ENCODE measurements around the gene NOS1AP.
"Not testable (repeated sequence)": the region's sequence is repeated elsewhere in the genome, so short reads cannot be mapped to it uniquely, and the experiment has no call there.

Gene NOS1AP

DNA sequence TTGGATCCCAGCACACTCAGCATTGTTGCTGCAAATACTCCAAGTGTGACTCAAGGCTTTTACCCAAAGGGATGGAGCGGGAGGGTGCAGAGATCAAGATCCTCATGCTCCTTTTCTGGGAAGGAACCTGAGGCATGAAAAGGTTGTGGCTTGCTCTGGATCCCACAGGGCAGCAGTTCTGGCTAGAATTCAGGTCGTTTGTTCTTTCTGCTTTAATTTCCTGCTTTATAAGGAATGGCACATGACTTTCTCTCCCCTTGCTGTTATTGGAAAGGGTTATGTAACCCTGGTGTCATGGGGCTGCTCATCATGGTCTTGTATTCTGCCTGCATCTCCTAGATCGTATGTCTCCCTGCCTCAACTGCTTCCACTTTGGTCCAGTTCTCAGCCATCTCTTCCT, 101.6 kb downstream of the NOS1AP start:
- Mint-ChIP-seq H3K4me3 (no peak overlapping the region), H3K4me1 (ENCODE audit: low read depth) (no peaks in the 10 kb centered on the region), H3K27ac (no peak overlapping the region), H3K9me3 (ENCODE audit: low read depth) (no peaks in the 10 kb centered on the region), H3K36me3 (no peaks in the 10 kb centered on the region), H3K27me3 (peaks cover 13% of the 10 kb centered on the region)

DNA sequence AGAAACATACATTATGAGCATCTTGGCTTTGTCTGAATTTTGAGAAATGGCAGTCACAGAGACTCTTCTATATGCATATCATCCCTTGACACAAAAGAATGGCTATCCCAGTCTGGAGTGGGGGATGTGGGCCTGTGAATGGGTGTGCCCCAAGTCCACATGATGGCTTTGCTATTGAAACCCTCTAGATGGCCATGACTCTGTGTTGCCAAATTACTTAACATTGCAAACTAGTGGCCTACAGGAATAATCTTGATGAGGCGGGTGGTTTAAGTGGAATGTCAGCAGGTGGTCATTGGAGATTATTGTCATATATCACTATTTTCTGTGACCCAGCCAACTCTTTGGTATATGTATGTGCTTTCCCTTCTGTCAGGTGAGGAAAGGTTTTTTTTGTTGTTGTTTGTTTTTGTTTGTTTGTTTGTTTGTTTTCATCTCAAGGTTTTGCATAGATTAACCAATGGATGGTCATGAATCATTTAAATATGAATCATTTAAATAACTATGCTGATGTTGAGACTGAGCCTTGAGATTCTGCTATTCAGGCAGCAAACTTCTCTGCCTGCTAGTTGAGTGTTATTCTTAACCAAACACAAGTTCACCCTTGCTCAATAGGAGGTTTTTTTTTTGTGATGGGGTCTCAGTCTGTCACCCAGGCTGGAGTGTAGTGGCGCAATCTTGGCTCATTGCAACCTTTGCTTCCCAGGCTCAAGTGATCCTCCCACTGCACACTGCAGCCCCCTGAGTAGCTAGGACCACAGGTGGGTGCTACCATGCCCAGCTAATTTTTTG, 103.0 kb downstream of the NOS1AP start:
- Mint-ChIP-seq H3K4me1 (ENCODE audit: low read depth) (no peaks in the 10 kb centered on the region), H3K27me3 (peaks cover 9% of the 10 kb centered on the region), H3K4me3 (no peak overlapping the region), H3K27ac (no peak overlapping the region), H3K9me3 (ENCODE audit: low read depth) (no peaks in the 10 kb centered on the region), H3K36me3 (no peaks in the 10 kb centered on the region)

DNA sequence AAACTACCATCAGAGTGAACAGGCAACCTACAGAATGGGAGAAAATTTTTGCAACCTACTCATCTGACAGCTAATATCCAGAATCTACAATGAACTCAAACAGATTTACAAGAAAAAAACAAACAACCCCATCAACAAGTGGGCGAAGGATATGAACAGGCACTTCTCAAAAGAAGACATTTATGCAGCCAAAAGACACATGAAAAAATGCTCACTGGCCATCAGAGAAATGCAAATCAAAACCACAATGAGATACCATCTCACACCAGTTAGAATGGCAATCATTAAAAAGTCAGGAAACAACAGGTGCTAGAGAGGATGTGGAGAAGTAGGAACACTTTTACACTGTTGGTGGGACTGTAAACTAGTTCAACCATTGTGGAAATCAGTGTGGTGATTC, 104.1 kb downstream of the NOS1AP start:
- H3K27me3 Mint-ChIP-seq; H3K27ac Mint-ChIP-seq; H3K4me3 Mint-ChIP-seq; H3K9me3 Mint-ChIP-seq (ENCODE audit: low read depth); H3K36me3 Mint-ChIP-seq; H3K4me1 Mint-ChIP-seq (ENCODE audit: low read depth): not testable (repeated sequence)

DNA sequence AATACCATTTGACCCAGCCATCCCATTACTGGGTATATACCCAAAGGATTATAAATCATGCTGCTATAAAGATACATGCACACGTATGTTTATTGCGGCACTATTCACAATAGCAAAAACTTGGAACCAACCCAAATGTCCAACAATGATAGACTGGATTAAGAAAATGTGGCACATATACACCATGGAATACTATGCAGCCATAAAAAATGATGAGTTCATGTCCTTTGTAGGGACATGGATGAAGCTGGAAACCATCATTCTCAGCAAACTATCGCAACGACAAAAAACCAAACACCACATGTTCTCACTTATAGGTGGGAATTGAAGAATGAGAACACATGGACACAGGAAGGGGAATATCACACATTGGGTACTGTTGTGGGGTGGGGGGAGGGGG, 104.5 kb downstream of the NOS1AP start:
- not testable (repeated sequence) for H3K4me1 Mint-ChIP-seq (ENCODE audit: low read depth); H3K27me3 Mint-ChIP-seq; H3K27ac Mint-ChIP-seq; H3K9me3 Mint-ChIP-seq (ENCODE audit: low read depth); H3K4me3 Mint-ChIP-seq; H3K36me3 Mint-ChIP-seq

DNA sequence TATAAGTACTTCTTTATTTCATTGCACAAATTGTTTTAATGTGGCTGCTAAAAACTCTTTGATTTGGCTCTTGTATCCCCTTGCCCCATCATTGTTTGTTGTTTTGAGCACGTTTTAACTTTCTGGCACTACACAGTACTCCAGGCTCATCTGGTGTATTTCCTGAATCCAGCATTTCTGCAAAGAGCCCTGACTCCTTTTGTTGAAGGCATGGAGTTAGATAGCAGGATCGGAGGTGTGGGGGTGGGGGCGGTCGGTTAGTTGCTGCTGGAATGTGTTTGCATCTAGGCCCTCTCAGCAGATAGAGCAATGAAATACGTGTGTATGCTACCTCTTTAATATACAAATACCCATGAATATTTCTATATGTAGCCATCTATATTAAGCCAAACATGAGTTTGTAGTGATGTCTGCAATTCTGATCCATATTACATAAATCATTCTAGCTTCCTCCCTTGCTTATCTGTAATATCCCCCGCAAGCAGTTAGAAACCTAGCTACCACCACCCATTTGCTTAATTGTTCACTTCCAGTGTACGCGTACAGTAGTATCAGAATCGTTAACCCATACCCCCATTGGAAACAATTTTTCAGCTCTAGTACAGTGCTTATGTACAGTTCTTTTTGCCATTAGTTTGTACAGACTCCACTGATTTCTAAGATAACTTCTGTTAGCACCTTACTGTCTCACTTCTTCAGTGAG, 106.0 kb downstream of the NOS1AP start:
- Mint-ChIP-seq H3K9me3 (ENCODE audit: low read depth) (no peaks in the 10 kb centered on the region), H3K4me3 (no peak overlapping the region), H3K27me3 (peaks cover 16% of the 10 kb centered on the region), H3K4me1 (ENCODE audit: low read depth) (no peaks in the 10 kb centered on the region), H3K36me3 (no peaks in the 10 kb centered on the region), H3K27ac (no peak overlapping the region)

DNA sequence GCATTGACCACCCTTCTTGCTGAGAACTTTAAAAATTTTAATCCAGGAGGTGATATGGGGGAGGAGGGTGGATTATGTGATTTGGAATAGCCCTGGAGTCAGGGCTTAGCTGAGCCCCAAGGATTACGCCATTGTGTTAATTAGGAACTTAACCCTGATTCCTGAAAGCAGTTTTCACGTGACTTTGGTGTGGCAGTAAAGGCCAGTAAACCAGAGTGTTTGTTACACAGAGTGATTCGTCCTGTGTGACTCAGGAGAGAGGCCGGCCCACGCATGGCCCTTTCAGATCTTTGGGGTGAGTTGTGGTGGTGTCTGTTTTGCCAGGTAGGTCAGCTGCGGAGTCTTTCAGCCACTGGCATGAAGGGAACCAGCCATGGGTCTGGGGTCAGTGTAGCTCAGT, 107.6 kb downstream of the NOS1AP start:
- Mint-ChIP-seq H3K27ac (no peak overlapping the region), H3K4me3 (no peak overlapping the region), H3K4me1 (ENCODE audit: low read depth) (no peaks in the 10 kb centered on the region), H3K36me3 (no peaks in the 10 kb centered on the region), H3K27me3 (peaks cover 12% of the 10 kb centered on the region), H3K9me3 (ENCODE audit: low read depth) (no peaks in the 10 kb centered on the region)

DNA sequence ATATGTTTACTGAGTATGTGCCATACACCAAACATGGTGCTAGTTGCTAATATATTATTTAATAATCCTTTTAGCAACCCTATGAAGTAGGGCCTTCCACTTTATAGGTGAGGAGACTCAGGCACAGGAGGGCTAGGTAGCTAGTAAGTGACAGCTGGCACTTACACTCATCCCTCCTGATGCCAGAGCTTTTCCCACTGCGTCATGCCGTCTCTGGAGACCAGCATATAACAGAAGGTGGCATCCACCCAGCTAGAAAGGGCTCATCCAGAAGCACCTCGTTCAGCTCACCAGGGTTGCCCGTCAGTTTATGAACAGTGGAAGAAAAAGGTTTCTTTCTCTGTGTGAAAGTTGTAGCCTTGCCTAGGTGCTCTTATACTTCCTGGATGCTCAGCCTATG, 108.9 kb downstream of the NOS1AP start:
- Mint-ChIP-seq H3K4me1 (ENCODE audit: low read depth) (no peaks in the 10 kb centered on the region), H3K9me3 (ENCODE audit: low read depth) (no peaks in the 10 kb centered on the region), H3K4me3 (no peak overlapping the region), H3K27me3 (peaks cover 12% of the 10 kb centered on the region), H3K27ac (no peak overlapping the region), H3K36me3 (no peaks in the 10 kb centered on the region)

DNA sequence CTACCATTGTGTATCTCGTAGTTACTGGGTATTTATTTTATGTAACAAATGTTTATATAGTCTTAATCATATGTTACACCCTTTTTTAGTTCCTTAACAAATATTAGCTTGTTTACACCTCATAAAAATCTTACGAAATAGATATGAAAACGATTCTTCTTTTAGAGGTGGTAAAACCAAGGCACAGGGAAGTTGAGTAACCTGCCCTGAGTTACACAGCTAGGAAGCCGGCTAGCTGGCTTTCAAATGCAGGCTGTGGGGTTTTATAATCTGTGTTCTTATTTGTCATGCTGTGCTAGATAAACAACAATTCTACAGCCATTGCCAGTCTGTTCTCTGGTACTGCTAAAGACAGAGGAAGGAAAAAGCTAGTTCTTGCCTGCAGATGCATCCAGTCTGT, 109.6 kb downstream of the NOS1AP start:
- H3K4me1 Mint-ChIP-seq (ENCODE audit: low read depth), result no peaks in the 10 kb centered on the region
- H3K4me3 Mint-ChIP-seq, result no peak overlapping the region
- H3K9me3 Mint-ChIP-seq (ENCODE audit: low read depth), result no peaks in the 10 kb centered on the region
- peaks cover 12% of the 10 kb centered on the region for H3K27me3 Mint-ChIP-seq
- H3K27ac Mint-ChIP-seq, result no peak overlapping the region
- H3K36me3 Mint-ChIP-seq, result no peaks in the 10 kb centered on the region

DNA sequence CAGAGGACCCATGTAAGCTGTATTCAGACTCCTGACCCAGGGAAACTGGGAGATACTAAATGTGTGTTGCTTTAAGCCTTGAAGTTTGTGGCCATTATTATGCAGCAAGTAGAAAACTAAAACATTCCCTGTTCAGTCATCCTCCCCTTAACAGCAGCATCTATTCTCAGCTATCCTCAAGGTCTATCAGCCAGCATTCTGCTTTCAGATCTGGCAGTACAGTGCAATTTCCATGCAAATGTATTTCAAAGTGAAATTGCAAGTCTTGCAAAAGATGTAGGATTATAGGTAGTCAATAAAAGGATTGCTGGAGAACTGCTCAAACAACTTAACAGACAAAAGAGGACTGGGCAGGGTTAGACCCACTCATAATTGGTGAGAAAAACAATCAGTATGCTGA, 111.3 kb downstream of the NOS1AP start:
- Mint-ChIP-seq H3K9me3 (ENCODE audit: low read depth) (no peaks in the 10 kb centered on the region), H3K4me3 (no peak overlapping the region), H3K36me3 (no peaks in the 10 kb centered on the region), H3K4me1 (ENCODE audit: low read depth) (no peaks in the 10 kb centered on the region), H3K27ac (no peak overlapping the region), H3K27me3 (peaks cover 12% of the 10 kb centered on the region)

DNA sequence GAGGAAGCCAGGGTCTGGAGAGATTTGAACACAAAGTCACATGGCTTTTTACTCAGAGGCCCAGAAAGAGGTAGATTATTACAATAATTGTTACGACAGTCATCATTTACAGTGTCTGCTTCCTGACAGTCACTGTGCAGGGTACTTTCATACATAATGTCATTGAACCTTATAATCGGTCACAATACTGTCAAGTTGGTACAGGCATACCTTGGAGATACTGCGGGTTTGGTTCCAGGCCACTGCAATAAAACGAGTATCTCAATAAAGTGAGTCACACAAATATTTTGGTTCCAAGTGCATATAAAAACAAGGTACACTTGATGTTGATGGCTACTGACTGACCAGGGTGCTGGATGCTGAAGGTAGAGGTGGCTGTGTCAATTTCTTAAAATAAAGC, 112.6 kb downstream of the NOS1AP start:
- H3K9me3 Mint-ChIP-seq (ENCODE audit: low read depth), result no peaks in the 10 kb centered on the region
- H3K27me3 Mint-ChIP-seq, result peaks cover 13% of the 10 kb centered on the region
- H3K27ac Mint-ChIP-seq, result no peak overlapping the region
- H3K36me3 Mint-ChIP-seq, result no peaks in the 10 kb centered on the region
- no peak overlapping the region for H3K4me3 Mint-ChIP-seq
- no peaks in the 10 kb centered on the region for H3K4me1 Mint-ChIP-seq (ENCODE audit: low read depth)

DNA sequence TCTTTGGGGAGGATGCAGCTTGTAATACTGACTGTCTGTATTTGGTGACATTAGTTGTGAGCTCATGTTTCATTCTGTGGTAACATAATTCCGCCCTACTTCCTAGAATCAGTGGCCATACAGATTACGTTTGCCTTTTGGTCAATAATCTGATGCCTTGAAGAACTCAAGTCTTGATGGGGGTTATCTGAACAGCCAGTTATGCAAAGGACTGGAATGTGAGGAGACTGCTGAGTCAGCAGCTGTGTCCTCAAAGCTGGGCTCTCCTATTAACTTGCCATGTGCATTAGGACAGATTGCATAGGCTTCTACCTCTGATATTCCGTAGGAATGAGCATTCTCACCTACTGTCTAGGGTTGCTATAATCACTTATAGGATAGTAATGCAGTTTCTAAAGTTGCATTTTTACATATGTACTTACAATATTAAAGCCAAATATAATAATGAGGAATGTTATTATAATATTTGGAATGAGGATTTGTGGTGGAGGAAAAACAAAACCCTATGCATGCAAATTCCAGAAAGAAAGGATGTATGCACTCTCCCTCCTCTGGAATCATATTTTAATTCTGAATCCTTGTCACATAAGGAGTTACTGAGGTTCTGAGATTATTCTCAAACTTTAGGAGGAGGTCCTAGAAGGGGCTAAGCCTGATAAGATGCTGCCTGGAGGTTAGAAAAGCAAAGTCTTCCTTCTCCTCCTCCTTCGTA, 116.0 kb downstream of the NOS1AP start:
- no peaks in the 10 kb centered on the region for H3K36me3 Mint-ChIP-seq
- H3K27me3 Mint-ChIP-seq, result peaks cover 3% of the 10 kb centered on the region
- no peaks in the 10 kb centered on the region for H3K9me3 Mint-ChIP-seq (ENCODE audit: low read depth)
- no peak overlapping the region for H3K4me3 Mint-ChIP-seq
- H3K4me1 Mint-ChIP-seq (ENCODE audit: low read depth), result no peaks in the 10 kb centered on the region
- no peak overlapping the region for H3K27ac Mint-ChIP-seq

DNA sequence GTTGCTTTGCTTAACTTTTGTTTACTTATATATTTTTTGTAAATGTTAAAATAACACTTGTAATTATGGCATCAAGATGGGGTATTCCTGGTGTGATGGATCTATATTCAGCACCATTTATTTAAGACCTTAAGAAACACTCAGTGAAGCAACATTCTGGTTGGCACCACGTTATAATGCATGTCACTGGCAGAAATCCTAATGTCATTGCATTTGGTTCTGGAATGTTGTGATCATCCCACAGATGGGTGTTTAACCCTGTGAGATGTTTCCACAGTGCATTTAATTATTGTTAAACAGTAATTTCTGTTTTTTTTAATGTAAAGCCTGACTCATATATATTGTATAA, 116.5 kb downstream of the NOS1AP start:
- Mint-ChIP-seq H3K9me3 (ENCODE audit: low read depth) (no peaks in the 10 kb centered on the region), H3K4me1 (ENCODE audit: low read depth) (no peaks in the 10 kb centered on the region), H3K4me3 (no peak overlapping the region), H3K27ac (no peak overlapping the region), H3K36me3 (no peaks in the 10 kb centered on the region), H3K27me3 (peaks cover 3% of the 10 kb centered on the region)

DNA sequence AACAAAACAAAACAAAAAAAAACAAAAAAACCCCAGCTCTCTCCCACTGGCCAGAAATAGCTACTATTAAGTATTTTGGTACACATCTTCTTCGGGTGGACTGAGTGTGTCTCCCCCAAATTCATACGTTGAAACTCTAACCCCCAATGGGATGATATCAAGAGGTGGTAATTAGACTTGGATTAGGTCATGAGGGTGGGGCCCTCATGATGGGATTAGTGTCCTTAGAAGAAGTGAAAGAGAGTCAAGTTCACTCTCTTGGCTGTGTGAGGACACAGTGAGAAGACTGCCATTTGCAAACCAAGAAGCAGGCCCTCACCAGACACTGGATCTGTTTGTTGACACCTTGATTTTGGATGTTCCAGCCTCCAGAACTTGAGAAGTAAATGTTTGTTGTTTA, 116.9 kb downstream of the NOS1AP start:
- Mint-ChIP-seq H3K27me3 (peaks cover 3% of the 10 kb centered on the region), H3K27ac (no peak overlapping the region), H3K4me1 (ENCODE audit: low read depth) (no peaks in the 10 kb centered on the region), H3K36me3 (no peaks in the 10 kb centered on the region), H3K9me3 (ENCODE audit: low read depth) (no peaks in the 10 kb centered on the region), H3K4me3 (no peak overlapping the region)

DNA sequence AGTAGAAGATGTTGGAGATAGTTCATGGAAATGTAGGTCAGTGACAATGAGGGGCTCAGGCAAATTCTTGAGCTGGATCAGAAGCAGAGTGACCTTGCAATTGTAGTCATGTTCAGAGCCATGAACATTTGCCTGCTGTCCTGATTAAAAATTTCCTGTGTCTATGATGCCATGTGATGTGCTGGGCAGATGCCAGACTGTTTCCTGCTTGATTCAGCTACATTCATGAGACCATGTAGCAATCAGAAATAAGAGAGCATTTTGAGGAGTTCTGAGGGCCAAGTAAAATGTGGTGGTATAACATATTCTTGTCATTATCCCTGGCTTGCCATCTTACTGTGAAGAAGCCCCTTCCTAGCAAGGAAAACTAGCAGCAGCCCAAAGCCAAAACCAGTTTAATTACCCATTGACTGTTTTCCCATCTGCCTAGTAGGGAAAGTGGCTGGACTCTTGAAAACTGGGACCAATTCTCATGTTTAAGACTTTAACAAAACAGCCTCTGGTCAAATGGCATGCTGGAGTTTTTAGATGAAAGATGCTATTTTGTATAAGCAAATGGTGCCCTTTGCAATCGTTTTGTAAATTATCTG, 118.3 kb downstream of the NOS1AP start:
- Mint-ChIP-seq H3K4me3 (no peak overlapping the region), H3K9me3 (ENCODE audit: low read depth) (no peaks in the 10 kb centered on the region), H3K27ac (no peak overlapping the region), H3K4me1 (ENCODE audit: low read depth) (no peaks in the 10 kb centered on the region), H3K36me3 (no peaks in the 10 kb centered on the region), H3K27me3 (peaks cover 1% of the 10 kb centered on the region)

DNA sequence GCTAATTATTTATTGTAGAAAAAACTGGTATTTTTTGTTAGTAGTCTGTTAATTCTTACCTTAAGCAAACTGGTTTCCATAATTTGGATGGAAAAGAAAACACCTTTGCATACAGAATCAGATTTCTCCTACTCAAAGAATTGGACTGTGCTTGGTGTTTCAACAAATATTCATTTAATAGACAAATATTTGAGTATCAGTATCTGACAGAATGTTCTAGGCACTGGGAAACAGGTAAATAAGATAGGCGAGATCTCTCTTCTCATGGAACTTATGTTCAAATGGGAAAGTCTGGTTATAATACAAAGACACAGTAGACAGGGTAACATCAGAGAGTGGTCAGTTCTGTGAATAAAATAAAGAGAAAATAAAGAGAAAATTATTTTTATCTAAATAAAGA, 119.9 kb downstream of the NOS1AP start:
- Mint-ChIP-seq H3K27me3 (peaks cover 1% of the 10 kb centered on the region), H3K4me1 (ENCODE audit: low read depth) (no peaks in the 10 kb centered on the region), H3K4me3 (no peak overlapping the region), H3K36me3 (no peaks in the 10 kb centered on the region), H3K9me3 (ENCODE audit: low read depth) (no peaks in the 10 kb centered on the region), H3K27ac (no peak overlapping the region)
